ENCODE data around the gene EBF4. TPM values are rescaled to one million over a fixed set of nuclear protein-coding genes. Genes with fewer than 3 reads are reported as not detected.
A peak's percentile ranks its signal among the peaks of the same experiment; 100 is the strongest.

Gene EBF4
- polyA plus RNA-seq, 5 donors = 32.9 to 49.6 (median 42.2) TPM

- DNase-seq = no peak
Measured at GRCh38 chr20:2742431-2742830, 49.9 kb downstream of the EBF4 start.

- DNase-seq = peak; percentile 33 to 45
Measured at GRCh38 chr20:2742934-2743559, 50.5 kb downstream of the EBF4 start.

GRCh38 chr20:2745060-2745910 lies 52.7 kb downstream of the EBF4 start:
- DNase-seq = no peak

GRCh38 chr20:2745936-2746635 lies 53.5 kb downstream of the EBF4 start:
- DNase-seq = no peak

- no peak for DNase-seq
Measured at GRCh38 chr20:2746636-2747265, 54.2 kb downstream of the EBF4 start.

- no peak for DNase-seq
Measured at GRCh38 chr20:2747676-2748235, 55.2 kb downstream of the EBF4 start.

- DNase-seq = no peak
Measured at GRCh38 chr20:2748551-2749342, 56.2 kb downstream of the EBF4 start.

GRCh38 chr20:2749343-2749950 lies 56.9 kb downstream of the EBF4 start:
- no peak for DNase-seq

GRCh38 chr20:2749951-2750490 lies 57.4 kb downstream of the EBF4 start:
- no peak for DNase-seq

- DNase-seq = no peak
Measured at GRCh38 chr20:2750491-2751251, 58.1 kb downstream of the EBF4 start.

- DNase-seq = no peak
Measured at GRCh38 chr20:2751347-2751877, 58.8 kb downstream of the EBF4 start.

GRCh38 chr20:2751878-2752566 lies 59.4 kb downstream of the EBF4 start:
- DNase-seq = no peak

- DNase-seq = no peak
Measured at GRCh38 chr20:2752567-2753460, 60.2 kb downstream of the EBF4 start.

GRCh38 chr20:2753461-2754040 lies 61.0 kb downstream of the EBF4 start:
- no peak for DNase-seq

- DNase-seq = no peak
Measured at GRCh38 chr20:2754424-2754823, 61.8 kb downstream of the EBF4 start.

- DNase-seq = no peak
Measured at GRCh38 chr20:2755451-2756055, 63.0 kb downstream of the EBF4 start.
